Astrocyte (in vitro differentiated cells and primary cell): ENCODE data around the gene FAM3A. TPM values are rescaled to one million over a fixed set of nuclear protein-coding genes. Genes with fewer than 3 reads are reported as not detected.

Source experiments
- DNase-seq: peaks from one replicate; pipeline ENCODE4 v3.0.0-alpha.2; 2010; ENCODE audit warnings: low read depth
- FAIRE-seq: peaks from 2 replicates; lab custom pipeline; 2011; peaks lifted over from hg19 to GRCh38; lab: Jason Lieb, UNC
- H2AFZ ChIP-seq: 2 replicates; pipeline ENCODE4 v1.6.0; 2012; ENCODE audit warnings: low read depth, low read length, inconsistent platforms
- H3K27ac ChIP-seq: 2 replicates; pipeline ENCODE4 v1.5.1; 2011; ENCODE audit warnings: low read depth, low read length, inconsistent platforms
- H3K27me3 ChIP-seq: 2 replicates; pipeline ENCODE4 v1.6.0; 2011; ENCODE audit warnings: low read length, inconsistent platforms; ENCODE audit not compliant: insufficient read depth
- H3K36me3 ChIP-seq: 2 replicates; pipeline ENCODE4 v1.5.1; 2011; ENCODE audit warnings: low read length, inconsistent platforms; ENCODE audit not compliant: insufficient read depth
- H3K4me1 ChIP-seq: 2 replicates; pipeline ENCODE4 v1.5.1; 2011; ENCODE audit warnings: low read length, inconsistent platforms; ENCODE audit not compliant: insufficient read depth
- H3K4me2 ChIP-seq: 2 replicates; pipeline ENCODE4 v1.6.0; 2012; ENCODE audit warnings: low read length, inconsistent platforms
- H3K4me3 ChIP-seq: 2 replicates; pipeline ENCODE4 v1.5.1; 2011; ENCODE audit warnings: low read depth, mild to moderate bottlenecking, low read length, inconsistent platforms; ENCODE audit not compliant: insufficient read depth
- H3K79me2 ChIP-seq: 2 replicates; pipeline ENCODE4 v1.6.0; 2012; ENCODE audit warnings: mild to moderate bottlenecking, low read length, inconsistent platforms; ENCODE audit not compliant: insufficient read depth
- H3K9ac ChIP-seq: 2 replicates; pipeline ENCODE4 v1.6.0; 2012; ENCODE audit warnings: mild to moderate bottlenecking, low read length, inconsistent platforms
- H3K9me3 ChIP-seq: 2 replicates; pipeline ENCODE4 v1.5.1; 2012; ENCODE audit warnings: low read depth, mild to moderate bottlenecking, low read length, inconsistent platforms; ENCODE audit not compliant: insufficient read depth
- H4K20me1 ChIP-seq: 2 replicates; pipeline ENCODE4 v1.6.0; 2012; ENCODE audit warnings: low read length, inconsistent platforms; ENCODE audit not compliant: insufficient read depth
- H3K27ac Mint-ChIP-seq: one replicate; pipeline ENCODE4 v1.8.0; 2021; ENCODE audit warnings: mild to moderate bottlenecking, mixed read lengths; ENCODE audit not compliant: unreplicated experiment
- H3K27me3 Mint-ChIP-seq: one replicate; pipeline ENCODE4 v1.8.0; 2021; ENCODE audit warnings: low read depth, mixed read lengths; ENCODE audit not compliant: unreplicated experiment
- H3K36me3 Mint-ChIP-seq: one replicate; pipeline ENCODE4 v1.8.0; 2021; ENCODE audit warnings: low read depth, mixed read lengths; ENCODE audit not compliant: unreplicated experiment
- H3K4me1 Mint-ChIP-seq: one replicate; pipeline ENCODE4 v1.8.0; 2021; ENCODE audit warnings: low read depth, mixed read lengths; ENCODE audit not compliant: unreplicated experiment
- H3K4me3 Mint-ChIP-seq: one replicate; pipeline ENCODE4 v1.8.0; 2021; ENCODE audit warnings: mild to moderate bottlenecking, moderate library complexity, mixed read lengths; ENCODE audit not compliant: unreplicated experiment
- H3K9me3 Mint-ChIP-seq: one replicate; pipeline ENCODE4 v1.8.0; 2021; ENCODE audit warnings: mild to moderate bottlenecking, mixed read lengths; ENCODE audit not compliant: unreplicated experiment
- CTCF ChIP-seq: IDR thresholded peaks from 2 replicates; pipeline ENCODE4 v1.5.1; 2011; ENCODE audit warnings: low read depth, mild to moderate bottlenecking, inconsistent platforms, low read length, moderate library complexity; ENCODE audit not compliant: insufficient read depth
- EZH2 ChIP-seq: IDR thresholded peaks from 2 replicates; pipeline ENCODE4 v1.6.1; 2012; ENCODE audit warnings: mild to moderate bottlenecking, low read length, inconsistent platforms; ENCODE audit not compliant: insufficient read depth
- total RNA-seq: library from RNA; stranded (reverse); gene quantifications from 2 replicates; pipeline ENCODE4 v1.2.1, GENCODE V29; 2021

FAM3A gene
- total RNA-seq, 1 donor from 2014 or later: 20.9 TPM

- Histone ChIP-seq H3K27ac (no peak overlapping the region), H2AFZ (no peak overlapping the region), H3K4me2 (no peak overlapping the region), H3K4me3 (no peak overlapping the region), H3K9ac (no peak overlapping the region), H3K27me3 (no peaks in the 10 kb centered on the region), H3K79me2 (no peaks in the 10 kb centered on the region), H4K20me1 (no peaks in the 10 kb centered on the region), H3K36me3 (no peaks in the 10 kb centered on the region), H3K9me3 (no peaks in the 10 kb centered on the region), H3K4me1 (peaks cover 7% of the 10 kb centered on the region)
- H3K4me1 Mint-ChIP-seq: peaks cover 10% of the 10 kb centered on the region
- H3K27ac Mint-ChIP-seq: no peak overlapping the region
- DNase-seq (no peak), FAIRE-seq (no peak)
- H3K27me3 Mint-ChIP-seq: no peaks in the 10 kb centered on the region
- no peaks in the 10 kb centered on the region for H3K9me3 Mint-ChIP-seq
- peaks cover 4% of the 10 kb centered on the region for H3K36me3 Mint-ChIP-seq
- no peak overlapping the region for H3K4me3 Mint-ChIP-seq
- TF ChIP-seq EZH2 (no peak), CTCF (no peak)
Observed at GRCh38 chrX:154508384-154508745, 7.7 kb downstream of the FAM3A start.

GRCh38 chrX:154507673-154508383 lies 8.2 kb downstream of the FAM3A start:
- no peak overlapping the region for H3K4me2 ChIP-seq
- H2AFZ ChIP-seq: no peak overlapping the region
- no peak for TF ChIP-seq CTCF
- no peak for TF ChIP-seq EZH2
- no peaks in the 10 kb centered on the region for H3K9me3 Mint-ChIP-seq
- no peaks in the 10 kb centered on the region for H3K79me2 ChIP-seq
- DNase-seq: no peak
- no peak overlapping the region for H3K27ac Mint-ChIP-seq
- H3K4me1 ChIP-seq: peaks cover 7% of the 10 kb centered on the region
- peaks cover 10% of the 10 kb centered on the region for H3K4me1 Mint-ChIP-seq
- no peaks in the 10 kb centered on the region for H4K20me1 ChIP-seq
- no peaks in the 10 kb centered on the region for H3K36me3 ChIP-seq
- H3K27ac ChIP-seq: no peak overlapping the region
- no peak overlapping the region for H3K4me3 Mint-ChIP-seq
- H3K9me3 ChIP-seq: no peaks in the 10 kb centered on the region
- no peak overlapping the region for H3K4me3 ChIP-seq
- H3K27me3 Mint-ChIP-seq: no peaks in the 10 kb centered on the region
- no peak for FAIRE-seq
- no peak overlapping the region for H3K9ac ChIP-seq
- peaks cover 4% of the 10 kb centered on the region for H3K36me3 Mint-ChIP-seq
- no peaks in the 10 kb centered on the region for H3K27me3 ChIP-seq
